Activated T-helper 1 cell treated with anti-CD3 and anti-CD28 coated beads, Interleukin-2, amount 50 U/mL, for 16 hours (primary cell): ENCODE results near the gene NSMF.
"Not testable (repeated sequence)": the region's sequence is repeated elsewhere in the genome, so short reads cannot be mapped to it uniquely, and the experiment has no call there.

Source experiments
- DNase-seq, 2 donors: peaks; one replicate each; pipeline ENCODE4 v3.0.0-alpha.2; 2020; ENCODE audit warnings: low read depth in 1 of 2, low spot score in 1 of 2

NSMF gene

DNA sequence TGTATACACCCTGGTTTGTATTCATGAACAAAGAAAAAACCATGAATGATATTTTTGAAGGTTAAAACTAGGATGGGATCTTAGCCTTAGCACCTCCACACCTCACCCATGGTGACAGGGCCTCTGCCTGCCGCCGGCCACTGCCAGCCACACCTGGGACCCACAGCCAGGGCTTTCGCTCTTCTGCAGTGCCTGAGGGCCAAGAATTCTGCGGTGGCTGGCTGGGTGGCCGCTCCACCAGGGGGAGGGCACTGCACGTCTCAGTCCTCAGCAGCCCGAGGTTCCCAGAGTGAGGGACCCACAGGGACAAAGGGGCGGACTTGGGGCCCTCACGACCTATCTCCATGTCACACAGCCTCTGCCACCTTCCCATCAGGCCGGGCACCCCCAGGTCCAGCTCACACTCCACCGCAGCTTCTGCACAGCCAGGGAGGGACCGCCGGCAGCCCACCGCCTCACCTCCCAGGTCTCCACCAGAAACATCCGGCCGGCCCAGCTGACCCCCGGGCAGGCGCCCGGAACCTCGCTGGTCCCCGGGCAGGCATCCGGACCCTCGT is 43.0 kb downstream of the NSMF start:
- DNase-seq = no peak

DNA sequence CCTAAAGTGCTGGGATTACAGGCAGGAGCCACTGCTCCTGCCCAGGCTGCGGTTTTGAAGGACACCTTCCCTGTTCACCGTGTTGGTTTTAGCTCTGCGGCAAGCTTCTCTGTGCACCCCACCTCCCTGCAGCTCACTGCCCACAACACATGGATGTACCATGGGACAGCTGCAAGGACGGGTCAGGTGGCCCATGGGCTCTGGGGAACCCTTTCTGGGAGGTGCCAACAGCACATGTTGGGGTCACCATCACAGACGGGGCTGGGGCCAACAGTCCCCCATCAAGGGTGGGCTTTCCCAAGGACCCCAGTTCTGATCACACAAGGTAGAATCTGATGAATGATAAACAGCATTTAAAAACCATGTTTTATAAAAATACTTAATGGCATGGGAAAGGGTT is 43.7 kb downstream of the NSMF start:
- DNase-seq = no peak

DNA sequence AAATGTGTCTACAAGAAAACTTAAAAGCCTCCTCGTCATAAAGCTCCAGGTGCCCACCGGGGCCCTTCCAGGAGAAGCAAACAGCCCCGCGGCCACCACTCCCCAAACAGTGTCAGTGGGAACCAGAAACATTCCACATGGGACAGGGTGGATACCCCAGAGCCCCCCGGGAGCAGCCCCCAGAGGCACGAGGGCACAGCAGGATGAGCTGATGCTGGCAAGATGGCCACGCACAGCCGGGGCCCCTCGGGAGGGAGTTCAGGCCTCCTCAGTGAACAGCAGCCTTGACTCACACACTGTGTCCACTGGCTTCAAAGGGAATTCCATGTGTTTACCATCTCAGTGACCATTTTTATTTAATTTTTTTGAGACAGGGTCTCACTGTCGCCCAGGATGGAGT is 46.7 kb downstream of the NSMF start:
- no peak for DNase-seq

DNA sequence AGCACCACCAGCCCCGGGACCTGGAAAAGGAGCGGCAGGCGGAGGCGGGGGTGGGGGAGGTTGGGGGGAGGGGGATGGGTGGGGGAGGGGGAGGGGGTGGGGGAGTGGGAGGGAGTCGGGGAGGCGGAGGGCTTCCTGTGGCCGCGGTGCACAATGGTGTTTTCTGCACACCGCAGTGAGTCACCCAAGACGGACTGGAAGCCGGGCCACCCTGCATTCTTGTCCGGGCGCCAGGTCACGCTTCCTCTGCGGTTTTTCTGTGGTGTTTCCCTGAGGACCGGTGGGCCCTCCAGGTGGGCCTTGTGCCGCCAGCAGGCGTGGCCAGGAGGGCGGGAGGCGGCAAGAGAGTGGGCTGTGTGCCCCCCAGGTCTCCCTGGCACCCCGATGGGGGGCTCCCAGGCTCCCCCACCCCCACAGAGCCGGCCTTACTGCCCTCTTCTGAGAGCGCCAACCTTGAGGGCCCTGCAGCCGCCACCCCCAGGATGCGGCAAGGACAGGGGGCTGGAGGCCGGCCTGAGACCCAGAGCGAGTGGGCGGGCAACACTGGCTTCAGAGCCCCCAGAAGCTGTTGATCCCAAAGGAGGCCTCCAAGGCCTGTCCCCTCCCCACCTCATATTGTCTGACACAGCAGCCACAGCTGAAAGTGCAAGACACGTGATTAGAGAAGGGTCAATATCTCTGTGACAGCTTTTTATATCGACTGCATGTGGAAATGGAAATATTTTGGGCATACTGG is 47.3 kb downstream of the NSMF start:
- no peak for DNase-seq

DNA sequence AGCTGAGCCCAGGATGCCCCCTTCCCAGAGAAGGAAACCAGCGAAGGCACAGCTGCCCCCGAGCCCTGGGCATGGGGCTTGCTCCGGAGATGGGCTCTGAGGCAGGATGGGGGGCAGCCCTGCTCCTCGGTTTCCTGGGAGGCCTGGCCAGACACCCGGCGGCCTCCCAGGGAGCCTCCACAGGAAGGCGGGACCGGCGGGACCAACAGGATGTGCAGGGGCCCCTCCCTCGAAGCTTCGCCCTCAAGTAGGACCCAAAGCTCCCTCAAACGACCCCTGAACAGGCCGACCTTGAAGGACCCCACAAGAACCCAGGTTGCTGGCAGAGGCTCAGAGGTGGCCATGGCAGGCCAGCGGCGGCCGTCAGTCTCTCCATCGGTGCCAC is 47.9 kb downstream of the NSMF start:
- no peak for DNase-seq

DNA sequence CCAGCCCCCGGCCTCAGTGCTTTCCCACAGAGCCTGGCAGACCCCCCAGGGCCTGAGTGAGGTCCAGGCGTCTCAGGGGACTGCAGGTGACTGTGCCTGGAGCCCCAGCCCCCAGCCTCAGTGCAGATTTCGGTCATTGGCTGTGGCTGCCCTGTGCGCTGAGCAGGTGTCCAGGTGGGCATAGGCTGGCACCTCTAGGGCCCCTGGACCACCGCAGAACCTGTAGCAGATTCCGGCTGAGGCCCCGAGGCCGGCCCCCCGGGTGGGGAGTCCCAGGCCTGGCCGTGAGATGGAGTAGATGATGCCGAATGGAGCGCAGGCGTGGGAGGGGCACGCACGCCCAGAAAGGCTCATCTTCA is 48.3 kb downstream of the NSMF start:
- no peak for DNase-seq

DNA sequence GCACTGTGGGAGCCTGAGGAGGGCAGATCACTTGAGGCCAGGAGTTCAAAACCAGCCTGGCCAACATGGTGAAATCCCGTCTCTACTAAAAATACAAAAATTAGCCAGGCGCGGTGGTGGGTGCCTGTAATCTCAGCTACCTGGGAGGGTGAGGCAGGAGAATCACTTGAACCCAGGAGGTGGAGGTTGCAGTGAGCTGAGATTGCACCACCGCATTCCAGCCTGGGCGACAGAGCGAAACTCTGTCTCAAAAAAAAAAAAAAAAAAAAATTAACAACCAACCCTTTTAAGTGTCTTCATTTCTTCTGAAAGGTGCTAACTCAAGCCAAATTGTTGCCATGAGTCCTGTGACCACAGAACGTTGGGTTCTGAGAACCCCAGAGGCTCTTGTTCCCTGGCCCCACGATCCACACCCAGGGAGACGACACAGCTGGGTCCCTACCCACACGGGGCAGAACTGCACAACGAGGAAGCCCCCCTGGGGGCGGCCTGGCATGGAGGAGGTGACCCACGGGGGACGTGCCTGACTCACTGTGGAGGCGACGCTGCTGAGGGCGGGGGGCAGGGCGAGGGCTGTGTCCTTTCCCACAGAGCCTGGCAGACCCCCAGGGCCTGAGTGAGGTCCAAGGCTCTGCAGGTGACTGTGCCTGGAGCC is 48.8 kb downstream of the NSMF start:
- not testable (repeated sequence) for DNase-seq

DNA sequence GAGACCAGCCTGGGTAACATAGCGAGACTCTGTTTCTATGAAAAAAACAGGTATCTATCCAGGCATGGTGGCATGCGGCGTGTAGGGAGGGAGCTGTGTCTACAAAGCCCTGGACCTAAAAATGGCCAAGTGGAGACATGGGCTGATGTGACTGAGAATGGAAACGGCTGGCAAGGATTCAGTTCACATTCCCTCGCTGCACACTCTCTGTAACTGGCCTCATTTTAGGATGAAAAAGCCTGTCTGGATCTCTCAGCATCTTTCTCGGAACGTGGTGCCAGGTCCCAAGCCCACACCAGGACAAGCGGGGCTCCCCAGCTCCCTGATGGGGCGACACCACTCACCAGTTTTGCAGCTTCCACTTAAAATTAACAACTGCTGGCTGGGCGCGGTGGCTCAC is 49.6 kb downstream of the NSMF start:
- no peak for DNase-seq

DNA sequence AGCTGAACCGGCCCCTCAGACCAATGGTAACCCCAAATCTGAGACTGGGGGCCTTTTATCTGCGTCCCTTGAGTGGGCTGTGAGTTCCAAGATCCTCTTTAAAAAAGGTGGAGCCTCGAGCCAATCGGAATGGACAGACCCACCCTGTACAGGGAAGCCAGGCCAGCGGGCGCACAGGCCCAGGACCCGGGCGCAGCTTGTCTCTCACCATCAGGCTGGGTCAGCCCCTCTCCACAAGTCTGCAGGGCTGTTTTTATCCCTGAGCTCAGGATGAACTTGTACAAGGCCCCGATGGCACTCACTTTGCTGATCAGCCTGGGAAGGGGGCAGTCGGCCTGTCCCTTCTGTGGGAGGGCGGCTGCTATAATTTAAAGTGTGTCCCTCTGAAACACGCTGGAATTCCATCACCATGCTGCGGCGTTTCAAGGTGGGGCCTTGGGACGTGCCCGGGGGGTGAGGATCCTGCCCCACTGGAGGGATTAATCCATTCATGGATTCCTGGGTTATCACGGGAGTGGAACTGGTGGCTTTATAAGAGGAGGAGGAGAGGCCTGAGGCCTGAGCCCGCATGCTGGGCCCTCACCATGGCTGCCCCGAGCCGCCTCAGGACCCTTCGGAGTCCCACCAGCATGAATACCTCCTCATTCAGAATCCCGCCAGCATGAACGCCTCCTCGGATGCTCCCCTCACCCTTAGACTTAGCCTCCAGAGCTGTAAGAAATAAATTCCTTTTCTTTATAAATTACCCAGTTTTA is 50.3 kb downstream of the NSMF start:
- DNase-seq = no peak

DNA sequence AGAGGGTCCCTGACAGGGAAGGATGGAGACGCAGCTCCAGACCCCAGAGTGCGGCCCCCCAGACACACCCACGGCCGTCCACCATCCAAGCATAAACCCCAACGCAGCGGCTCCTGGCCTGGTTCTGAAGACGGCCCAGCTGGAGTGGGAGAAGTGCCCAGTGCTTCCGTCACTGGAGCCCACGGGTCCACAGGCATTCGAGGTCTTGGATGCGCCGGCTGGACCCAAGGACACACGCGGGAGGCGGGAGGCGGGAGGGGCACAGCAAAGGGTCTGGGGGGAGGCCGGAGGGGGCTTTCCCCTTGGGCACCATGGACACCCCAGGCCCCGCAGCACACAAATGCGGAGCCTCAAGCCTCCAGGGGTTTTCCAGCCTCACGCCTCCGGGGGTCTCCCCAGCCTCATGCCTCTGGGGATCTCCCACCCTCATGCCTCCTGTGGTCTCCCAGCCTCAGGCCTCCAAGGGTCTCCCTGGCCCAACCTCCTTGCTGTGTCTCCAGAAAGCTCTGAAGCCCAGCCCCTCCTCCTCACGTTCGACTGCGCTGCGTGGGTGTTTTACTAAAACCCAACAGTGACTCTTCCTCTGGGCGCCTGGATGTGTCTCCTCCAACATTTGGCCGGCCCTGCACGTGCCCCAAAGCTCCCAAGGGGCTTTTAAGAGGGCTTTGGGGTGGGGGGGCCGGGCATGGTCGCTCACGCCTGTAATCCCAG is 51.4 kb downstream of the NSMF start:
- DNase-seq = no peak

DNA sequence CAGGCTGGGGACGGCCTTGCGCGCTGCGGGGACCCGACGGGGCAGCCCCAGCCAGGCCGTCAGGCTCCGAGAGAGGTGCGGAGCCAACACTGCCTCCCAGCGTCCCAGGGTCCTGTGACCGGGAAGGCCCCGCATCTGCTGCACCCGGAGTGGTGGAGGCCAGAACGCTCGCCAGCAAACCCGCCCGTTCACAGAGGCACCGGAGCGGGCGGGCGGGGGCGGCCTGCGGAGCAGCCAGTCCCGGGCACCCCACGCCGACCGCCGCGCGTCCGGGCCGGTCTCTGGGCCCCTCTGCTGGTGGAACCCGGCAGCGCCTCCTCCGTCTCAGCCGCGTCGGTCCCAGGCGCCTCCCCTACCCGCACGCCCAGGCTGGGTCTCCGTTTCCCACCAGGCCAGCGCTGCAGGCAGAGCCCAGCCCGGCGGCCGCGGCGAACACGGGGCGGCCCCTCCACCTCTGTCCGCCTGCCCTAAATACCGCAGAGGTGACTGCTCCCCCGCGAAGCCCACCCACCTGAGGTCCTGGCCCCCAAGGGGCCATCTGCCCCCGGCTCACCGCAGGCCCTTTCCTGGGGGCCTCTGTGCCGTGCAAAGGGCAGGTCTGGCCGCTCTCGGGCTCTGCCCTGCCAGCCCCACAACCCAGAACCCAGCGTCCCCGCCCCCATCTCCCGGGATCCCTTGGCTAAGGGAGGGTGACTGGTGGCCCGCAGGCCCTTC is 52.1 kb downstream of the NSMF start:
- DNase-seq = peak; percentile 33 to 47

DNA sequence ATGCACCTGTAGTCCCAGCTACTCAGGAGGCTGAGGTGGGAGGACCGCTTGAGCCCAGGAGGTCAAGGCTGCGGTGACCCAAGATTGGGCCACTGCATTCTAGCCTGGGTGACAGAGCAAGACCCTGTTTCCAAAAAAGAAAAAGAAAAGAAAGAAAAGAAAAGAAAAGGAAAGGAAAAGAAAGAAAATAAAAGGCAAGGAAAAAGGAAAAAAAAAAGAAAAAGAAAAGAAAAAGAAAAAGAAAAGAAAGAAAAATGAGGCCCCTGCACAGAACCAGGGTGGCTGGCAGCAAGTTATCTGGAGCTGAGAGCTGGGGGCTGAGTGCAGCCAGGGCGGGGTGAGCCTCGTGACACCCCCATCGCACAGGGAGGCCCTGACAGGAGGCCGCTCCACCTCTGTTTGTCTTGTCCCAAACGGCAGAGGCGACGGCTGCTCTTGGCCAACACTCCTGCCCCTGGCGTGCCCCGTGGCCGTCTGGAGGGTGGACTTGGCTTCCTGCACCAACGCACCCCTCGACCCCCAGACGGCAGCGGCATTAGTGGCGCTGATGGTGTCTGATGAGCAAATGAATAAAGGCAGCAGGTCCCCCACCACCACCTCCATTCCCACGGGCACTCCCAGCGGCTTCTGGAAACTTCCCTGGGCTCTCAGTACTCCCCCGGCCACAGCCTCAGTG is 52.9 kb downstream of the NSMF start:
- DNase-seq = no peak

DNA sequence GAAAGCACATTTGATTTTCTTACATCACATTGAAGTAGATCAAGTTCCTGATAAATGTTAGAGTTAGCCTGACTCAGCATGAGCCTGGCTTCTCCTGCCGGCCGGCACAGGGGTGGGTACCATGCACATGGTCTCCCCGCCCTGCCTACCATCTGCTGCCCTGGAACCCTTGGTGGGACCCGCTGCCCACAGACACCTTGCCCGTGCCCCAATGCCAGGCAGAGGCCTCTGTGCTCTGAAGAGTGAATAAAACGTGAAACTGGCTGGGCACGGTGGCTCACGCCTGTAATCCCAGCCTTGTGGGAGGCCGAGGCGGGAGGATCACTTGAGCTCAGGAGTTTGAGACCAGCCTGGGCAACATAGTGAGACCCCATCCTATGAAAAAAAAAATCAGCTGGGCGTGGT is 53.5 kb downstream of the NSMF start:
- DNase-seq = no peak

DNA sequence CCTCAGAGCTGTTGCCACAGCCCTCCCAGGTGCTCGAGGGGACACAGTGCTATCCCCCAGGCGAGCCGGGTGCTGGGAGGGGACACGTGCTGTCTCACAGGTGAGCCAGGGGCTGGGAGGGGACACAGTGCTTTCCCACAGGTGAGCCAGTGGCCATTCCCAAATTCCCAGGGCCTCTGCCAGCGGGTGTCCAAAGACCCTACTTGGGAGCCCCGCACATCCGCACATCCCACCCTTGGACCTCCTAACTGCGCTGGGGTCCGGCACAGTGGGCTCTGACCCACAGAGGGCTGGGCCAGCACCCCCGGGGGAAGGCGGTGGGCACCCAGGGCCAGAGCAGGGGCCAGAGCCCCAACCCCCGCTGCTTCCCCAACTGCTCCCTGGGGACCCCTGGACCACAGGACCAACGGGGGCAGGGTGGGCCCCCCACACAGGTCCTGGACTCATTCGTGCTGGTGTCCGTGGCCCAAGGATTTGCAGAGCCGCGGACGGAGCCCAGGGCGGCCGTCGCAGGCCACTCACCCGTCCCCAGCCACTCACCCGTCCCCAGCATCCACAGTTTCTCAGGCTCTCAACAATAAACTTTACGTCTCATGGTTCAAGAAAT is 54.1 kb downstream of the NSMF start:
- no peak for DNase-seq

DNA sequence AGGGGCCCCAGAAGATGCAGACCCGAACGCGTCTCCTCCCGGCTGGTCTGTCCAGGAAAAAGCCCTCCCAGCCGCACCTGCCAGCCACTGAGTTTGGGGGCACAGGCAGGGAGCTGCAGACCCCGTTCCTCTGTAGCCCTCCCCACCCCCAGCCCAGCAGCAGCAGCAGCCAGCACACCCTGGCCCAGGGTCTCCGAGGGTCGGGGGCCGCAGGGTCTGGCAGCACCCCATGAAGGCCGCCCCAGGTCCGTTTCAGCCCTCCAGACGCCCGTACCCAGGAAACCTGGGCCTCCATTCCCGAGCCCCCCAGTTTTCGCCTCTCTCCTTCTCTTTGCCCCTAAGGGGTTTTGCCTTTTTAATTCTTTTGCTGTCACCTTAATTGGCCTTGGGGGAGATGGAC is 55.9 kb downstream of the NSMF start:
- no peak for DNase-seq

DNA sequence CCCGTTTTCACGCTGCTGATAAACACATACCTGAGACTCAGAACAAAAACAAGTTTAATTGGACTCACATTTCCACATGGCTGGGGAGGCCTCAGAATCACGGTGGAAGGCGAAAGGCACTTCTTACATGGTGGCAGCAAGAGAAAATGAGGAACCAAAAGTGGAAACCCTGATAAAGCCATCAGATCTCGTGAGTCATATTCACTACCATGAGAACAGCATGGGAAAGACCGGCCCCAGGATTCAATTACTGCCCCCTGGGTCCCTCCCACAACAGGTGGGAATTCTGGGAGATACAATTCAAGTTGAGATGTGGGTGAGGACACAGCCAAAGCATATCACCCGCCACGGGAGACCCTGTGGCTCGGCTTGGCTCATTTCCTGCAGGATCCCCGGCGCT is 56.4 kb downstream of the NSMF start:
- DNase-seq = no peak

DNA sequence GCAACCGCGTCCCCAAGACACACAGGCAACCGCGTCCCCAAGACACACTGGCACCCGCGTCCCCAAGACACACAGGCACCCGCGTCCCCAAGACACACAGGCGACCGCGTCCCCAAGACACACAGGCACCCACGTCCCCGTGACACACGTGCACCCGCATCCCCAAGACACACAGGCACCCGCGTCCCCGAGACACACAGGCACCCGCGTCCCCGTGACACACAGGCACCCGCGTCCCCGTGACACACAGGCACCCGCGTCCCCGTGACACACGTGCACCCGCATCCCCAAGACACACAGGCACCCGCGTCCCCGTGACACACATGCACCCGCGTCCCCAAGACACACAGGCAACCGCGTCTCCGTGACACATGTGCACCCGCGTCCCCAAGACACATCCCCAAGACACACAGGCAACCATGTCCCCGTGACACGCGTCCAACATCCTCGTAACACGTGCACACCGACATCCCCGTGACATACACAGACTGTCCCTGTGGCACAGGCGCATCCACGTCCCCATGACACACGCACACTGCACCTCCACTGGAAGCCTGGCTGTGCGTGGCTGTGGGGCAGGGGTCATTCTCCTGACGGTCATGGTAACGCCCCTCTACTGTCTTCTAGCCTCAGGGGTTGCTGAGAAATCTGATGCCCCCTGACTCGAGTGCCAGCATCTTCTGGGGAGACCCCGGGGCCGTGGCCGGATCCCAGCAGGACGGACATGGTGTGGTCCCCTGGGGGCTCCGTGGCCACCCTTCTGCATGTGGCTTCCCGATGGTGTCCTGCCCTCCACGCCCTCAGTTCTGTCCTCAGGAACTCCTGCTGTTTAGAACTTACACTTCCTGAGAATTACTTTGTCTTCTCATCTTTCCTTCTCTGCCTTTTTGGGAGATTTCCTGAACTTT is 60.3 kb downstream of the NSMF start:
- no peak for DNase-seq

DNA sequence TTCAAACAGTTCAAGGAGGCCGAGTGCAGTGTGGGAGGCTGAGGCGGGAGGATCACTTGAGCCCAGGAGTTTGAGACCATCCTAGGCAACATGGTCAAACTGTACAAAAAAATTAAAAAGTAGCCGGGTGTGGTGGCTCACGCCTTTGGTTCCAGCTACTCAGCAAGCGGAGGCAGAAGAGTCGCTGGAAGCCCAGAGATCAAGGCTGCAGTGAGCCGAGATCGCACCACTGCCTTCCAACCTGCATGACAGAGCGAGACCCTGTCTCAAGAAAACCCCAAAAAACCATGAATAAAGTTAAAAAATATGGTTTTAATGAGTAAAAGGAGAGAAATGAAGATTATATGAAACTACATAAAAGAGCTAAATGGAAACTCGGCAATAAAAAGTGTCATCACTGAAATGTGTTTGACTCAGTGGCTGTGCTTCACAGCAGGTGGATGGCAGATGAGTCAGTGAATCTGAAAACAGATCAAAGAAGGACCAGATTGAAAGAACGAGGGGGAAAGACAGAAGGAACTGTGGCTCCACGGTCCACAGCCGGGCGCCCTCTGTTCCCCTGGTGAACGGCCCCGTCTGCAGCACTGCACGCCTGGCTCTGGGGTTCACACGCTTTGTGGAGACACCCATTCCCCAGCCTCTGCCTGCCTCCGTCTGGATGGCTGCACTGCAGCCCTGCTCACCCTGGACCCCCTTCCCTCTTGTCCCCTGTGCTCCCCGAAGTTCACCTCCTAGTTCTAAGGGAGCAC is 61.3 kb downstream of the NSMF start:
- DNase-seq = no peak
